Kidney epithelial cell (primary cell): Measurements from ENCODE around the gene ITSN1. TPM values are rescaled to one million over a fixed set of nuclear protein-coding genes. Genes with fewer than 3 reads are reported as not detected.

Experiments used
- DNase-seq: peaks from one replicate; pipeline ENCODE4 v3.0.0-alpha.2; 2010; ENCODE audit warnings: low read depth
- H3K27me3 ChIP-seq: 2 replicates; pipeline ENCODE4 v1.6.0; 2011; ENCODE audit warnings: low read length; ENCODE audit not compliant: control insufficient read depth, insufficient read depth
- H3K36me3 ChIP-seq: 2 replicates; pipeline ENCODE4 v1.5.1; 2011; ENCODE audit warnings: low read length; ENCODE audit not compliant: control insufficient read depth, insufficient read depth
- H3K4me3 ChIP-seq: 2 replicates; pipeline ENCODE4 v1.5.1; 2011; ENCODE audit warnings: low read depth, mild to moderate bottlenecking, control low read depth, low read length
- CTCF ChIP-seq: IDR thresholded peaks from 2 replicates; pipeline ENCODE4 v1.5.1; 2011; ENCODE audit warnings: mild to moderate bottlenecking, moderate library complexity, low read length, control low read depth, inconsistent platforms; ENCODE audit not compliant: insufficient read depth, poor library complexity, severe bottlenecking
- total RNA-seq: library from RNA; depleted of rRNA; stranded (reverse); fragments of >200 nt; gene quantifications from 2 replicates; pipeline ENCODE4 v1.2.3, GENCODE V29; 2015

Gene ITSN1
- total RNA-seq, 1 donor from 2014 or later, result 20.4 TPM

DNA sequence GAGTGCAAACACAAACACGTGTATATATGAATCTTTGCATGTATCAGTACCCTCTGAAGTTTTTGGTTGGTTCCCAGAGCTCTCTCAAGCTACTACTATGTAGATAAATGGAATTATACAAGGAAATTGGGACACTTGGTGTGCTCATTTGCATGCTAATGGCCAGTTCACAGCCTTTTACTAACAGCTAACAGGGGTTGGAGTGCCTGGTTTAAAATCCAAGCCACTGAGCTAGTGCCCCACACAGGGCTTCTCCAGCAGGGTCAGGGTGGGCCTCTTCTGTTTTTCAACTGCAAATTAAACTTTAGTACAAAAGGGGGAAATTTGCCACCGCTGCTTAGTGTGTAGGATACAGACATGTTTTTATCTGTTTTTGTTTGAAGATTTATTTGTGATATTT lies 152.3 kb downstream of the ITSN1 start:
- Histone ChIP-seq H3K4me3 (no peak overlapping the region), H3K36me3 (peaks cover 1% of the 10 kb centered on the region), H3K27me3 (no peaks in the 10 kb centered on the region)
- TF ChIP-seq CTCF, result no peak
- DNase-seq, result no peak

- H3K27me3 ChIP-seq, result no peaks in the 10 kb centered on the region
- H3K4me3 ChIP-seq, result no peak overlapping the region
- no peak for TF ChIP-seq CTCF
- DNase-seq, result no peak
- H3K36me3 ChIP-seq, result peaks cover 1% of the 10 kb centered on the region
Measured at GRCh38 chr21:33797565-33797964, 155.3 kb downstream of the ITSN1 start.

DNA sequence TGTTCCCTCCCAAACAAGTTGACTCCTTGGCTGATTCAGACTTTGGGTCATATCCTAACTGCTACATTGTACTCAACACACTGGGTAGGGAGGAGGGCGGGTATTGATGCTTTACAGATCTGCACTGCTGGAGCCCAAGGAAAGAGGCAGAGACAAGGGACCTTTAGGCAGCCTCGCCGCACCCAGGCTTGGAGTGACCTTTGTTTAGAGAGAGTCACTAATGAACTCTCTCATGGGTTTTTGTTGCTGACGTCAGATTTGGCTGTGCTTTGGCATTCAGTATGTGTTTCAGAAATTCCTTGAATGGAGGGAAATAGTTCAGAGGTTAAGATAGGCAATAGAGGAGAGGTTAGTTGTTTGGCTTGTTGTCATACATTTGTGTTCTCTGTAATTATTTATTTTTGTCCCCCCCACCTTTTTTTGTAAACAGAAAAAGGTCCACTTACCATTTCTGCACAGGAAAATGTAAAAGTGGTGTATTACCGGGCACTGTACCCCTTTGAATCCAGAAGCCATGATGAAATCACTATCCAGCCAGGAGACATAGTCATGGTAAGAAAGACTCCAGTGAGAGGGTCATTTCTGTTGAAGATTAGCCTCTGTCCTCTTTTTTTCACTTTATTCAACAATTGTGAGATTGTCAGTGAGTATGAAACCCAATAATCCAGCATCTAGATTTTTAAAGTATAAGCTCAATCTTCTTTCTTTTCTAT lies 157.2 kb downstream of the ITSN1 start:
- no peak for TF ChIP-seq CTCF
- no peak overlapping the region for H3K4me3 ChIP-seq
- no peaks in the 10 kb centered on the region for H3K36me3 ChIP-seq
- DNase-seq, result no peak
- H3K27me3 ChIP-seq, result no peaks in the 10 kb centered on the region

DNA sequence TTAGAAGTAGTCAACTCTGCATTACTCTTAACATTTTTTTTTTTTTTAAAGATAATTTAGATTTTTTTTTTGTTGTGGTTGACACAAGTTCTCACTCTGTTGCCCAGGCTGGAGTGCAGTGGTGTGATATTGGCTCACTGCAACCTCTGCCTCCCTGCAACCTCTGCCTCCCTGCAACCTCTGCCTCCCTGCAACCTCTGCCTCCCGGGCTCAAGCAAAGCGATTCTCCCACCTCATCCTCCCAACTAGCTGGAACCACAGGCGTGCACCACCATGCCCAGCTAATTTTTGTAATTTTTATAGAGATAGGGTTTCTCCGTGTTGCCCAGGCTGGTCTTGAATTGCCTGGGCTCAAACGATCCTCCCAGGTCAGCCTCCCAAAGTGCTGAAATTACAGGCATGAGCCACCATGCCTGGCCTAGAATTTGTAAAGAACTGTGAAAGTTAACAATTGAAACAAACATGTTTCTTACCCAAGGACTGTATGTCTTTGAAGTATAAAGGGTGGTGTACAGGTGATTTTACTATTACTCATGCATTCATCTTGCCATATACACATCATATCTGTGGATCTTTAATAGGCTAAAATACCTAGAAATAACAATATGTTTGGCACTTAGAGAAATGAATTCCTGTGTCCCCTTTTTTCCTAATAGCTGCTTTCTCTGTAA lies 158.6 kb downstream of the ITSN1 start:
- DNase-seq, result no peak
- Histone ChIP-seq H3K4me3 (no peak overlapping the region), H3K36me3 (no peaks in the 10 kb centered on the region), H3K27me3 (no peaks in the 10 kb centered on the region)
- TF ChIP-seq CTCF, result no peak

DNA sequence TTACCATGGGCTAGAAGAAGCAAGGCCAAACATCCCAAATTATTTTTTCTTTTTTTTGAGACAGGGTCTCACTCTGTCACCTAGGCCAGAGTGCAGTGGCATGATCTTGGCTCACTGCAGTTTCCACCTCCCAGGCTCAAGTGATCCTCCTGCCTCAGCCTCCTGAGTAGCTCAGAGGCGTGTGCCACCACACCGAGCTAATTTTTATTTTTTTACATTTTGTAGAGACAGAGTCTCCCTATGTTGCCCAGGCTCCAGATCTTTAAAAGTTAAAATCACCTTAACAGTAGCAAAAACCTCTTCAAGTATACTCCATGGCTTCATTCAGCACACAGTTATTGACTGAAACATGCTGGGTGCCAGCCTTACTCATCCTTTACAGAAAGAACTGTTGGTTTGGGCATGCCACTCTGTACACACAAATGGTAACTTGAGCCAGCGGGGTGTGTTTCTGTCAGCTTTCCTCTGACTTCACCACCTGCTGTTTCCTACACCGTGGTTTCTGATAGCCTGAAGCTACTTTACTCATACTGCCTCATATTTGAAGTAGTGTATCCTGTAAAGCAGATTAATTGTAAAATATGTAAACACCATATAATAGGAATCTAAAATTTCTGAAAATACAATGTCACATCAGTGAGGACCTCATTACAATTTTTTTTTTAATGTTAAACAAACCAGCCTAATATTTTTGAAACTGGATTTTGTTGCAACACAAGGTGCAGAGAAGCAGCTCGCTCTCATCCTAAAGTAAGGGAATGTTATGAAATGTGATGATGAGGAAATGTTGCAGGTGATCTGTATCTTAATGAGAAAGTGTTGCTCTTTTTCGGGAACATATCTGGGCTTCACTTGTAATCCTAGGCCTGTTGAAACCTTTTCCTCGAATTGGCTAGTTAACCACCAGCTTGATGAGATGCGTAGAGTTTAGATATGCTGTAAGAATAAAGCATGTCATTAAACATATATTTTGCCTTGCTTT lies 159.4 kb downstream of the ITSN1 start:
- no peak overlapping the region for H3K4me3 ChIP-seq
- DNase-seq, result peak; percentile 56
- no peak for TF ChIP-seq CTCF
- no peaks in the 10 kb centered on the region for H3K36me3 ChIP-seq
- H3K27me3 ChIP-seq, result no peaks in the 10 kb centered on the region
